Stimulated activated CD4-positive, alpha-beta T cell treated with anti-CD3 and anti-CD28 coated beads, Interleukin-4, amount 100 ng/mL, for 4 hours (primary cell): ENCODE measurements around the gene AGK.
"Not testable (repeated sequence)": the region's sequence is repeated elsewhere in the genome, so short reads cannot be mapped to it uniquely, and the experiment has no call there.

Experiments
- DNase-seq, 2 experiments: peaks; one replicate each; pipeline ENCODE4 v3.0.0-alpha.2; 2020

Gene AGK

DNA sequence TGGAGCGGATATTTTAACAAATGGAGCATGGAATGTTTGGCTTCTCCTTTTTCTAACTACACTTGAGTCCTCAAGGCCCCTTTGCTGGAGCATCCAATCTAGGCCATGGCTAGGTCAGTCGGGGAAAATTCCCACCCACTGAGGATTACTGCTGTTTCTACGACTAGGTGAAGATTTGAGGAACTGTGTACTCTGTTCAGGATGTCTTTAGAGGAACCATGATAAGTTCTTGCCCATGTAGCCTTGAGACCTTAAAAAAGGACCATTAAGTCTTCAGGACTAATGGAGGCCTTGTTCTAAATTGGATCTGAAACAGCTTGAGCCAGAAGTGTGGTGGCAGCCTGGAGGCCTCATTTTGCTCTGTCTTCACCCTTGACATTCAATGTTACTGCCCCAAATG is 6.2 kb downstream of the AGK start:
- no peak for DNase-seq

- not testable (repeated sequence) for DNase-seq
Observed at GRCh38 chr7:141557831-141558531, 6.8 kb downstream of the AGK start.

DNA sequence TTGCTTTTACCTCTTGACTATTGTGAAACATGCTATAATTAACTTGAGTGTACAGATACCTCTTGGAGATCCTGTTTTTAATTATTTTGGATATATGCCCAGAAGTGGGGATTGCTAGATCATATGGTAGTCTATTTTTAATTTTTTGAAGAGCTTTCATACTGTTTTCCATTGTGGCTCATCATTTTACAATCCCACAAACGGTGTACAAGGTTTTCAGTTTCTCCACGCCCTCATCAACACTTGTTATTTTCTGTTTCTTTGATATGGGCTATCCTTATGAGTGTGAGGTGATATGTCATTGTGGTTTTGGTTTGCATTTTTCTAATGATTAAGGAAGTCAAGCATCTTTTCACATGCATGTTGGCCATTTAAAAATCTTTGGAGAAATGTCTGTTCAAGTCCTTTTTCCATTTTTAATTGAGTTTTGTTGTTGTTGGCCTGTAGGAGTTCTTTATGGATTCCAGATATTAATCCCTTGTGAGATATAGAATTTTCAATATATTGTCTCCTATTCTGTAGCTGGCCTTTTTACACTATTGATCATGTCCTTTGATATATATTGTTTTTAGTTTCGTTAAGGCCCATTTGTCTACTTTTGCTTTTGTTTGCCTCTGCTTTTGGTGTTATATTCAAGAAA is 7.5 kb downstream of the AGK start:
- DNase-seq, result no peak

DNA sequence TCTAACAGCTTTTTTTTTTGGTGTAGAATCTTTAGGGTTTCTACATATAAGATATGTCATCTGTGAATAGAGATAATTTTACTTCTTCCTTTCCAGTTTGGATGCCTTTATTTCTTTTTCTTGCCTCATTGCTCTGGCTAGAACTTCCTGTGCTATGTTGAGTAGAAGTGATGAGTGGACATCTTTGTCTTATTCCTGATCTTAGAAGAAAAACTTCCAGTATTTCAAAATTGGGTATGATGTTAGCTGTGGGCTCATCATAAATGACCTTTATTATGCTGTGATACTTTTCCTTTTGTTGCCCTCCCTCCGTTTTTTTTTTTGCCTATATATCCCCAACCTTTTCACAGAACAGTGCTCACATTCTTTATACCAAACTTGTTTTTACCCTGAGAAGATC is 8.8 kb downstream of the AGK start:
- DNase-seq, result no peak

GRCh38 chr7:141562036-141562435 is 10.8 kb downstream of the AGK start:
- DNase-seq, result no peak

GRCh38 chr7:141562543-141562942 is 11.3 kb downstream of the AGK start:
- DNase-seq, result no peak

DNA sequence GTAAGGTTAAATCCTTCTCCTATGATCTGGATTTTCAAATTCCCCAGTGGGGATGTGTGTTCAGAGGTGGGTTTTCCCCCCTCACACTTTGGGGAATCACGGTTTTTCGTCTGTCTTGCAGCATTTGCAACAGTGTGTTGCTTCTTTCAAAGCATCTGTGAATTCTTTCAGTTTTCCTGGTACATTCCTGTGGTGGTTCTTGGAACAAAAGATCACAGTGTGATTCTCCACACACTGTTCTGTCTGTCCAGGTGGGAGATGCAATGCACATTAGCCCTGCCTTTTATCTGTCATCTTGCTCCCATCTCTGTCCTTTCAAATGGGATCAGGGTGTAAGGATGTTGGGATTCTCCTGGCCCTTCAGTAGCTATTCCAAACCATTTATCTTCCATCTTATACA is 11.8 kb downstream of the AGK start:
- no peak for DNase-seq

DNA sequence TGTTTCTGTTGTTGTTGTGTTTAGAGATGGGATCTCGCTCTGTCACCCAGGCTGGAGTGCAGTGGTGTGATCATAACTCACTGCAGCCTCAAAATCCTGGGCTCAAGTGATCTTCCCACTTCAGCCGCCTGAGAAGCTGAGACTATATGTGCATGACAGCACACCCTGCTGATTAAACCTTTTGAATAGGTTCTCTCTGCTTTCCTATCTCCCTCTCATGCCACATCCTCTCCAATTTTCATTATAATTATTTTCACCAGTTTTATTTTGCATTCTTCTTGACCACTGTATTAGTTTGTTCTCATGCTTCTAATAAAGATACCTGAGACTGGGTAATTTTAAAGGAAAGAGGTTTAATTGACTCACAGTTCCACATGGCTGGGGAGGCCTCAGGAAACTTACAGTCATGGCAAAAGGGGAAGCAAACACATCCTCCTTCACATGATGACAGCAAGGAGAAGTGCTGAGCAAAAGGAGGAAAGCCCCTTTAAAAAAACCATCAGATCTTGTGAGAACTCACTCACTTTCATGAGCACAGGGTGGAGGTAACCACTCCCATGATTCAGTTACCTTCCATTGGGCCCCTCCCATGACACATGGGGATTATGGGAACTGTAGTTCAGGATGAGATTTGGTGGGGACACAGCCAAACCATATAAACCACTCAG is 12.9 kb downstream of the AGK start:
- no peak for DNase-seq

GRCh38 chr7:141567432-141567831 is 16.2 kb downstream of the AGK start:
- DNase-seq, result no peak

GRCh38 chr7:141568227-141568626 is 17.0 kb downstream of the AGK start:
- no peak for DNase-seq

GRCh38 chr7:141571059-141571458 is 19.8 kb downstream of the AGK start:
- DNase-seq, result no peak

DNA sequence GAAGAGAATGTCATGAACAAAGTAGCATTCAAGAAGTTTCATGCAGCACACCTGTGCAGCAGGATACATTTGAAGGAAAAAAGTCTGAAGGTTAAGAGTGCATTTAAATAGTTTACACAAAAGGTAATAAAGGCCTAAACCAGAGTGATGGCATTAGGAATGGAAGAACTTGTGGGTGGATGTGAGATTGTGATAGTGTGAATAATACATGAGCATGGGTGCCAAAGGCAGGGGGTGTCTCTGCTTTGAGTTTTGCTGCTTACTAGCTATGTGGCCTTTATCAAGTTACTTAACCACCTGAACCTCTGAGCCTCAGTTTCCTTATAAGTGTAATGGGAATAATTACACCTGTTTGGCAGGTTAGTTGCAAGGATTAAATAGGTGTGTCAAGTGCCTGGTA is 21.0 kb downstream of the AGK start:
- no peak for DNase-seq

- no peak for DNase-seq
Observed at GRCh38 chr7:141573511-141573910, 22.3 kb downstream of the AGK start.

- no peak for DNase-seq
Observed at GRCh38 chr7:141575164-141575563, 24.0 kb downstream of the AGK start.

DNA sequence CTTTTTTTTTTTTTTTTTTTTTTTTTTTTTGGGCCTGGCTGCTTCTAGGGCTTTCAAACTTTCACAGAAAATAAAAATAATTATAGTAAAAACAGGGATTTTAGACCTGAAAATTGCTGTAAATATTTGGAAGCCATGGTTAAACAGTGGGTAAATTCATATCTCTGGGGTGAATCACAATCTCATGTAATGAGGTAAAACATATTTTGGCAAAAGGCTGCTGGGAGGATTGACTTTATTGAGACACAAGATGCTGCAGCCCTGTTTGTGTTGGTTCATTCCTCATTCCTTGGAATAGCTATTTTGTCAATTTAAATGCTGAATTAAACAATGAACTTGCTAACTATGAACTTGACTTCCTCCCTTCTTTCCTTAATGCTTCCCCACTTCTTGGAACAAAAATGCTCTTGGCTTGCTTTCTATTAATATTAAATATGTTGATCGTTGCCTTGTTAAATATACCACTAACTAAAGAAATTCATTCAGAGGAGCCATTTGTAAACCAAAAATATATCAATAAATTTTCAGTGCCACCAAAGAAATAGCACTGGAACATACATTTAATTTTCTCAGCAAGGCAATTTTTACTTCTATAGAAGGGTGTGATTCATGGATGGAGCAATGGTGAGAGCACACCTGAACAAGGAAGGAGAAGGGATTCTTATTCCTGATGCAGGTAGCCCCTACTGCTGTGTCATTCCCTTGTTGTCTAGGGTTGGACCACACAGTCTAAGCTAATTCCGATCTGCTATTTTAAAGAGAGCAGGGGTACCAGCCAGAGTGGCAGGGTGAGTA is 24.6 kb downstream of the AGK start:
- no peak for DNase-seq

- DNase-seq, result no peak
Observed at GRCh38 chr7:141577043-141577839, 26.0 kb downstream of the AGK start.

GRCh38 chr7:141579953-141580352 is 28.7 kb downstream of the AGK start:
- DNase-seq, result not testable (repeated sequence)

DNA sequence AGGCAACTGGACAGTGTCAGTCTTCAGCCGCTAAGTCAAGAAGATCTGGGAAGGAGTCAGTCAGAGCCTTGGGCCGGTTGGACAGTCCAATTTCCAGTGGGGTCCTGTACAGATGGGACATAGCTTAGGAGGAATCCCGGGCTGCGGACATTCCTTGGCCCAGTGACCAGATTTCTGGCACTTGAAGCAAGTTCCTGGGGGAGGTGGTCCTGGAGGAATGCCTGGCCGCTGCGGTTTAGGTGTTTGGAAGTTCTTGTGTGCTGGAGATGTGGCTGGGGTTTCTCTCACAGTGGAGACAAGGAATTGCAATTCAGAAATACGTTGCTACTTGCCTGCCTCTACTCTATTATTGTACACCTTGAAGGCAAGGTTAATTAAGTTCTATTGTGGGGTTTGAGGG is 30.9 kb downstream of the AGK start:
- DNase-seq, result not testable (repeated sequence)

DNA sequence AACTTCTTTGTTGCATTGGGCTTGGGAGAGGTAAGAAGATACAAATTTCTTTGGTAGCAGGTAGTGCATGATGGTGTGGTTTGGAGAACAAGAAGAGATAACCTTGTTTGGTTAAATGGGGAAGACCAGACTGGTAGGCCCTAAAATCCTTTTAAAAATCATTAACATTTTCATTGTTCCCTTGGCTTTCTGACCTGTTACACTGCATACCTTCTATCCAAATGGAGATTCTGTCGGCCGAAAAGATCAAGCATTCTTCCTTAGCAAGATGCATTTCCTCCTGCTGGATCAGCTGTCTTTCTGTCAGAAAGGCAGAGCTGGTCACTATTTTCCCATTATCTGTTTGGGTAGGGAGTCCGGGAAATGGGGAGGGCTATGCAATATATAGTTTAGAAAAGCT is 33.7 kb downstream of the AGK start:
- DNase-seq, result no peak

DNA sequence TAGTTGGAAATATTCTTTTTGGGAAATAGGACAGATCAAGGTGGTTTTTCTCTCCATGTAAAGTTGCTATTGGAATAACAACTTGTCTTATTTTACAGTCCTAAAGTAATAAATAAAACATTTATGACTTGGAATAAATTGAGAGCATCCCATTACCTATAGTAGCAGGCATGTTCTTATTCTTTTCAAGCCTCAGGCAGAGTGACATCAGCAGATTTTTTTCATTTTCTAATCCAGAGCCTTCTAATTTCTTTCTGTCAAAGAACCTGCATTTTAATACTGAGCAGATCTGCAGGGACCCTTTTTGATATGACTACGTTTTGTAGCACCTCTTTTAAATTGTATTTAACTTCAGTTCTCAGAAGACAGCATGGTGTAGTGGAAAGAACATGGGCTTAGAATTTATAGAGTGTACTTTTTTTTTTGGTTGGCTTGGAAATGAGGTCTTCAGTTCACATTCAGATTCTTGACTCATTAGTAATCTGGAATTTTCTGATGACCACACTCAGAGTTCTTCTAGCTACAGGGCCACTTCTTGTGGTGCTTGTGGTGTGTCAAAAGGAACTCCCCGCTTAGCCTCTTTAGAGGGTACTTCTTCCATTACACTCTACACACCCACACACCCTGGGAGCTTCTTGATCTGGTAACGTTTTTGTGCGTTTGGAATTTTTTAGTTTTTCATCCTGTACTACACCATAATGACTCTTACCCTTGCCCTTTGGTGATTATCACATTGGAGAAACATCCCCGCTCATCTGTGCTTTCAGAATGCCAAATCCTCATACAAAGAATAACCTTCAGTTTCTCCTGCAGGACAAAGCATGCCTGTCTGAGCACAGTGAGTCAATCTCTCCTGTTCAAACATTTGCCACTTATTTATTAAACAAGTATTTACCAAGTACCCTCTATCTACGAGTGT is 34.6 kb downstream of the AGK start:
- peak in 1 of 2 experiments; percentile 30 for DNase-seq

GRCh38 chr7:141586878-141587277 is 35.7 kb downstream of the AGK start:
- no peak for DNase-seq
